Left kidney (tissue), 2 donors: ENCODE results near the gene STXBP2. TPM values are rescaled to one million over a fixed set of nuclear protein-coding genes. Genes with fewer than 3 reads are reported as not detected.

Experiments
- DNase-seq: peaks from one replicate; pipeline ENCODE4 v3.0.0-alpha.2; 2013
- polyA plus RNA-seq: library from polyadenylated mRNA; unstranded; fragments of 120-200 nt; gene quantifications from one replicate; pipeline ENCODE4 v1.2.1, GENCODE V29; 2013; ENCODE audit not compliant: insufficient read length

STXBP2 gene
- polyA plus RNA-seq, 1 donor: 74.5 TPM

DNA sequence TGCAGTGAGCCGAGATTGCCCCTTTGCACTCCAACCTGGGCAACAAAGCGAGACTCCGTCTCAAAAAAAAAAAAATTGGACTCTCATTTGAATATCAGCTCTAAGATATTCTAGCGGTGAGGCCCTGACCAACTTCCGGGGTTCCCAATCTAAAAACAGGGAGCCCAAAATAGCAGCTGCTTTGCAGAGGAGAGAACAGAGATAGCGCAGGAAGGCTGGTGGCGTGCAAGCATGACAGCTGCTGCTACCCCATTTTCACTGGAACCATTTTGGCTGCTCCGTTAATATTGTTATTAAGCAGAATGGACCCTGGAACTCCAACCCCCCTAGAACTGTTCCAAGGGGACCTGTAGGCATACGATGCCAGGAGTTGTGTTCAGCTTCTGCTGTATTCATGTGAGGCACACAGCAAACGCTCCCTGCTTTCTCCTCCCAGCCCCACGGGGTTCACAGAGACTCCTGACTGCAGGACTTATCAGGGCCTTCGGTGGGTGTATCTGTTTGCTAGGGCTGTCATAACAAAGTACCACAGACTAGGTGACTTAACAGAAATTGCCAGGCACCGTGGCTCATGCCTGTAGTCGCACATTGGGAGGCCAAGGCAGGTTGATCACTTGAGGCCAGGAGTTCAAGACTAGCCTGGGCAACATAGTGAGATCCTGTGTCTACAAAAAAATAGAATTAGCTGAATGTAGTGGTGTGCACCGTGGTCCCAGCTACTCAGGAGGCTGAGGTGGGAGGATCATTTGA, 11.5 kb downstream of the STXBP2 start:
- DNase-seq: no peak

GRCh38 chr19:7650148-7650547, 13.2 kb downstream of the STXBP2 start:
- no peak for DNase-seq

DNA sequence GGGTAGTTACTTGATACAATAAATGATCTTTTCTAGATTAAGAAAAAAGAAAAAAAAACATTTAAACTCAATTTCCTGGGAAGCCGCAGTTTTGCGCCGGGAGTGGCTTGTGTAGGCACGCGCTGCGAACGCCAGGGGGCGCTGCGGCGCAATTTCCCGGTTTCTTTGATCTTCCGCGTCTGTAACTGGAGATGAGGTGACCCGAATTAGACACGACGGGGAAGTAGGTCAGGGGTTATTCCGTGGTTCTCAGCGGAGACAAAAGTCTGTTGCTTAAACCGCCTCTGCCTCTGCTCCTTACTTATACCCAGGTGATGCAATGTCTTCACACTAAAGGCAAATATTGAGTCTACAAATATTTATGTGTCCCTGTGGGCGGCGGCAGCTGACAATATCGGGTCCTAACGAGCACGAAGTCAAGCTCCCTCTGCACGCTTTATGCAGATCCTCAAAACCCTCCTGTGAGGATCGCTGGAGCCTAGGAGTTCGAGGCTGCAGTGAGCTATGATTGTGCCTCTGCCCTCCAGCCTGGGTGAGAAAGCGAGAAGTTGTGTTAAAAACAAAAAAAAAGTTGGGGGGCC, 15.2 kb downstream of the STXBP2 start:
- peak; percentile 83 for DNase-seq

DNA sequence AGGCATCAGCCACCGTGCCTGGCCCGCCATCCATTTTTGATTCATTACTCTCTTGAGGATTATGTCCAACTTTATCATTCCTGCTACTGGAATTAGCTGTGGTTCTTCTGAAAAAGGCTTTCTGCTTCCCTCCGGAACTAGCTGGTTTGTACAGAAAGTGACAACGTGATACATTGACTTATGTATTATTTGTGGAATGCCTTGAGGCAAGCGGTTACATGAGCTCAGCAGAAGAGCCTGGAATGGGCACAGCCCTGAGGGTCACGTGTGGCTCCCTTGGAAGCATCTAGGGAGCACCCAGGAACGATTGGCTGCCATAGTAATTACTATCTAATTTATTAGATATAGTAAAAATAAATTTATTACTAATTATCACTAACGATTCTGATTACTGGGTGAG, 17.5 kb downstream of the STXBP2 start:
- no peak for DNase-seq

DNA sequence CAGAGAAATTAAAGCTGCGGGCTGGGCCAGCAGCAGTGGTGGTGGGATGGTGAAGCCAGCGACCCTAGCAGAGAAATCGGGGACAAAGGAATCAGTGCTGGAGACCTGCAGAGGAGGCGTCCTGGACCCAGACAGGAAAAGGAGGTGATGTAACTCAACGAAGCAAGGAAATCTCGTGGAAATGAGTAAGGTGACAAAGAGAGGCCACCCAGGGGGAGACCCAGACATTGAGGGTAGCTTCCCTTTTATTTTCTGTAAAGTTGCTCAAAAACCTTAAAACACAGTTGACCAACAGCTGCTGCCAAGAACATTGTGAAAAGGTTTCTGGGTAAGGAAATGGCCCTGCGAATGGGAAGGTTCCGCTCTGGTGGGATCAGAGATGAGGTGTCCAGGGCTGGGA, 18.7 kb downstream of the STXBP2 start:
- no peak for DNase-seq

DNA sequence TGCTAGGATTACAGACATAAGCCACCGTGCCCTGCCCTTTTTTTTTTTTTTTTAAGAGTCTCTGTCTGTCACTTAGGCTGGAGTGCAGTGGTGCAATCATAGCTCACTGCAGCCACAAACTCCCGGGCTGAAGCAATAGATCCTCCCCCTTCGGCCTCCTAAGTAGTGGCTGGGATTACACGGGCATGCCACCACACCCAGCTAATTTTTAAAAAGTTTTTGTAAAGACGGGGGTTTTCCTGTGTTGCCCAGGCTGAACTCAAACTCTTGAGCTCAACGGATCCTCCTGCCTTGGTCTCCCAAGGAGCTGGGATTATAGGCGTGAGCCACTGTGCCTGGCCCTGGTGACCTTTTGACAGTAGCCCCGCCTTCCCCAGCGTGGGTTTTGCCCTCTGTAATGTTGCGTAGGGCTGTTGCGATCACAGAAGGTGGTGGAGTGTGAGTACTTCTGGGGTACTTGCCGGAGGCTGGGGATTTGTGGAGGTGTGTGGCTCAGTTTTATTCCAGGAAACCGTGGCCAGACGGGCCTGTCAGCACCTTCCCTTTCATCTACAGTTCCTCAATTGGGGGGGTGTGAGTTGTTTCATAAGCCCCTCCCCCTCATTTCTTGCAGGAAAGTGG, 20.3 kb downstream of the STXBP2 start:
- DNase-seq: no peak

GRCh38 chr19:7658219-7658686, 21.3 kb downstream of the STXBP2 start:
- DNase-seq: no peak

DNA sequence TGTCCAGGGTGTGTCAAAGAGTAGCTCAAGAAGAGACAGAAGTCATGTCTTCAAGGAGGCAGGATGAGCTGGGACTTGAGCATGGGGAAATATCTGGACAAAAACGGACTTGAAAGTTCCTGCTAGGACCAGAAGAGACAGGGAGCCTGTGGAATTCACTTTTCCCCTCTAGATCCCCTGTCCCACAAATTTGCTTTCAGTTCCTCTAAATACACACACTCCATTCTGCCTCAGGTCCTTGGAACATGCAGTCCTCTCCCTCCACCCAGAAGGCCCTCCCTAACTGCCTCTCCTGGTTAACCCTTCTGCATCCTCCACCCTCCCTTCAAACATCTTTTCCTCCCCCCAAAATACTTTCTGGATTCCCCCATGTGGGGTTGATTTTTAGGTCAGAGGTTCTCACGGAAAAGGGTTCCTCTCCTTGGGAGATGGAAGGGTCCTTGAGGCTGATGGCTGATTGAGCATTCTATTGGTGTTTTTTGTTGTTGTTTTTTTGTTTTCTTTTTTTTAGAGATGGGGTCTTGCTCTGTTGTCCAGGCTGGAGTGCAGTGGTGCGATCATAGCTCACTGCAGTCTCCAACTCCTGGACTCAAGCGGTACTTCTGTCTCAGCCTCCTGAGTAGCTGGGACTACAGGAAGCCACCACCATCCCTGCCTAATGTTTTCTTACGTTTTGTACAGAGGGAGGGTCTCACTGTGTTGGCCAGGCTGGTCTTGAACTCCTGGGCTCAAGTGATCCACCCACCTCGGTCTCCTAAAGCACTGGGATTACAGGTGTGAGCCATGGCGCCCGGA, 25.0 kb downstream of the STXBP2 start:
- no peak for DNase-seq

DNA sequence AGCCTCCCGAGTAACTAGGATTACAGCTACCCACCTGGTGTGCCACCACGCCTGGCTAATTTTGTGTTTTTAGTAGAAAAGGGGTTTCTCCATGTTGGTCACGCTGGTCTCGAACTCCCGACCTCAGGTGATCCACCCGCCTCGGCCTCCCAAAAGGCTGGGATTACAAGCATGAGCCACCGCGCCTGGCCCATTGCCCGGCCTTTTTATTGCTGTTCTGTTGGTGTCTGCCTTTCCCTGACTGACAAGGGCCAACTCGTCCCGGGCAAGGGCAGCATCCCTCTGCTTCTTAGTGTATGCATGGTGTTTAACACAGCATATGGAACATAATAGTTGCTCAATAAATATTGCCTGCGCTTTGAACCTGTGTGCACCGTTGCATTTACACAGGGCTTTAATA, 25.7 kb downstream of the STXBP2 start:
- no peak for DNase-seq

DNA sequence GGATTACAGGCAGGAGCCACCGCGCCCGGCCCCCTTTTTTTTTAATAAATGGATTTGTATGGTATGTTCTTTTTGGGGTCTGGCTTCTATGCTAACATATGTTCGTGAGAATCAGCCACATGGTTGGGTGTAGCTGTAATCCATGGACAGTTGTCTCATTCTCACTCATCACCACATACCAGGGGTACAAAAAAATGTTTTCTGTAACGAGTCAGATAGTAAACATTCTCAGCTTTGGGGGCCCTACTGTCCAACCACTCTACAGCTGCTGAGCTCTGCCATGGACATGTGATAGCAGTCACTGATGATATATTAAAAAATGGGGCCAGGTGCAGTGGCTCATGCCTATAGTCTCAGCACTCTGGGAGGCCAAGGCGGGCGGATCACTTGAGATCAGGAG, 26.8 kb downstream of the STXBP2 start:
- no peak for DNase-seq

GRCh38 chr19:7665076-7665475, 28.2 kb downstream of the STXBP2 start:
- DNase-seq: no peak

DNA sequence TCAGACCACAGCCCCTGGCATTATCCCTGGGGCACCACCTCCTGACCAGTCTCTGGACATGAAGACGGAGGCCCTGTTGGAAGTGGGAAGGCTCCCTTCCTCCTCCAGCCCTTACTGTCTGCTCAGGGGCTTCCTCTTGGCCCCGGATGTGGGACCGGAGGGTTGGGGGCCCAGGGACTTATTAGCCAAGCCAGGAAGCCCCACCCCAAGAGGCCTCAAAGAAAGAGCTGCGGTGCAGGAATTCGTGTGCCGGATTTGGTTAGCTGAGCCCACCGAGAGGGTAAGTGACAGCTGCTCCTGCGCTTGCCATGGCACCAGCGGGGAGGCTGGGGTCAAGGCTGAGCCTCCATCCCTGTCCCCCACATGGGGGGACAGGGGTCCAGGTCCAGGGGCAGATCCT, 31.9 kb downstream of the STXBP2 start, which contains the start of gene RETN:
Gene RETN, plus strand, starts transcription at position 208 of the 400 bp plus-strand sequence. CDS start 278 bp downstream, outside the sequence.
- no peak for DNase-seq

DNA sequence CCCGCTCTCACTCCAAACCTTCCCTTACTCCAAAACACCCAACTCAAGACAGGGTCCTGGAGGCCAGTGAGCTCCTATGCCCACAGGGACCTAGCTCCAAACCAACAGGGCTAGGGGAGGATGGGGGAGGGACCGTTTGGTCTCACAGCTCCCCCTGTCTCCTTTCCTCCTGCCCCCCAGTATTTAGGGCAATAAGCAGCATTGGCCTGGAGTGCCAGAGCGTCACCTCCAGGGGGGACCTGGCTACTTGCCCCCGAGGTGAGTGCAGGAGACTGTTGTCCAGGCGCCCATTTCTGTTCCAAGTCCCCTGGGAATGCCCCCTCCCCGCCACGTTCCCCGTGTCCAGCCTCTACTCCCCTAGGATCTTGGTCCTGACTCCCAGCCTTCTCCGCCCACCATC, 32.7 kb downstream of the STXBP2 start:
- no peak for DNase-seq

GRCh38 chr19:7670150-7670783, 33.4 kb downstream of the STXBP2 start:
- no peak for DNase-seq

DNA sequence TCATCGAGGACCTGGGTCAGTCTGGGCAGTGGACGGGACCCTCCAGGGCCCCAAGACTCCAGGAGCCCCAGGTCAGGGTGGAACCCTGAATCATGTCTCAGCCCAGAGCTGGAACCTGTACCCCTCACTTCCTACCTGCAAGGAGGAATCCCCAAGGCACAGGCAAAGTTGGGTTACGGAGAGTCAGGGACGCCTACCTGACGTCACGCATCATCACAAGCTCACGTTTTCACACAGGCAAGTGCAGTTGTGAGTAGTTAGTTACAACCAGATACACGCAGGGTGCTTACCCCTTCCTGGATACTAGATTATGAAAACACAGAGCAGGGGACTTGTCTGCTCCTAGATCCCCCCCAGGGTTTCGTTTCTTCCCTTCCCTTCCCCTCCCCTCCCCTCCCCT, 33.9 kb downstream of the STXBP2 start:
- DNase-seq: no peak

- no peak for DNase-seq
Observed at GRCh38 chr19:7672522-7672921, 35.6 kb downstream of the STXBP2 start.

- no peak for DNase-seq
Observed at GRCh38 chr19:7674010-7675005, 37.4 kb downstream of the STXBP2 start.

DNA sequence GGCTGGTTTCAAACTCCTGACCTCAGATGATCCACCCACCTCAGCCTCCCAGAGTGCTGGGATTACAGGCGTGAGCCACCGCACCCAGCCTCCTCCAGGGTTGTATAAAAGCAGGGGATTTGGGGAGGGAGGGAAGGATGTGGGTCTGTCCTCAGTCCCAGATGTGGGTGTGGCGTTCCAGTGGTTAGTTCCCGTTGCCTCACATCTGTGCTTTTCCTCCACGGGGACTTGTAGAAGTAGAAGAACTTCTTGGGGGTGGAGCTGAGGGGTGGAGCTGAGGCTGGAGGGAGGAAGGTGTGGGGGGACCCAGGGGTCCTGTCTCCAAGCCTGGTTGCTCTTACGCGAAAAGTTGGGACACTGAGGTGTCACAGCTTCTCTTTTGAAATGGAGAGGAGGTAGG, 39.5 kb downstream of the STXBP2 start:
- no peak for DNase-seq

DNA sequence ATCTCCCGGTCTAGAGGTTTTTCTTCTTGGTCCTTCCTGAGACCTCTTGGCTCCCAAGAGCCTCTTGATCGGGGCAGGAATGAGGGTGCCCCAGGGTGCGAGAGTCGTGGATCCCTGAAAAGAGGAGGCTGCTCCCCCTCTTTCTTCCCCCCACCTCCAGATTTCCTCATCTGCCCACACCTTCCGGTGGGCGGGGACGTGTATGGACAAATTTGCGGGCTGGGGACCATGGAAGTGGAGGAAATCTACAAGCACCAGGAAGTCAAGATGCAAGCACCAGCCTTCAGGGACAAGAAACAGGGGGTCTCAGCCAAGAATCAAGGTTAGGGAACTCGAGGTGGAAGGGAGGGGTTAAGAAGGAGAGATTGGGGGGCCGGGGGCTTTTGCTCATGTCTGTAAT, 39.9 kb downstream of the STXBP2 start, which contains the start of gene MCEMP1:
Gene MCEMP1, plus strand, starts transcription at position 237 of the 400 bp plus-strand sequence. Its CDS starts 31 bp downstream, at position 268.
- no peak for DNase-seq

DNA sequence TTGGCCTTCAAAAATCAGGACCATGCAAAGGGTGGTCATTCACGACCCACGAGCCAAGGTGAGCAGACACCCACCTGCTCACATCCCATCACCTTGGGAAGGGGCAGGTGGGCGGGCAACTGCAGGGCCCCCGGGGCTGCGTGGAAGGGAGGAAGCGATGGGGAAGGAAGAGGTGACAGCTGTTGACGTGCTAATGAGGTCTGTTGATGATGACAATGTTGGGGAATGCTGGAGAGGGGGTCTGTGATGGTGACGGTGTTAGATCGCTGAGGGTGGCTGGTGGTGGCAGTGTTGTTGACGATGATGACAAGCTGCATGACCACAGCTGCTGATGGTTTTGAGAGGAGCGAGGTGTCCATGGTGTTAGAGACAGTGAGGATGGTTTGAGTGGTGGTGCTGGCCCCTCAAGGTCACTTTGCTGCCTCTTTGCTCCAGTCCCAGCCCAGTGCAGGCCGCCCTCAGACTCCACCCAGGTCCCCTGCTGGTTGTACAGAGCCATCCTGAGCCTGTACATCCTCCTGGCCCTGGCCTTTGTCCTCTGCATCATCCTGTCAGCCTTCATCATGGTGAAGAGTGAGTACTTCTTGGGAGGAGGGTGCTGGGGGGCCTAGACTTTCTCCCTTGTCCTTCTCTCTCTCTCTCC, 40.9 kb downstream of the STXBP2 start:
- DNase-seq: no peak
